D721Med (cell line): ENCODE results near the gene PPP3CA.

ENCODE experiments used
- DNase-seq: peaks from one replicate; pipeline ENCODE4 v3.0.0; 2011; ENCODE audit warnings: low spot score; ENCODE audit not compliant: insufficient read length
- FAIRE-seq: peaks from 2 replicates; lab custom pipeline; 2011; peaks lifted over from hg19 to GRCh38; lab: Jason Lieb, UNC
- CTCF ChIP-seq: IDR thresholded peaks from 2 replicates; pipeline ENCODE4 v1.5.1; 2012; ENCODE audit warnings: mild to moderate bottlenecking, control low read depth; ENCODE audit not compliant: insufficient read depth; ENCODE audit errors: missing control alignments

PPP3CA gene

GRCh38 chr4:101251261-101251660, 96.1 kb downstream of the PPP3CA start:
- DNase-seq (no peak), FAIRE-seq (no peak)
- no peak for TF ChIP-seq CTCF

GRCh38 chr4:101244349-101244748, 103.0 kb downstream of the PPP3CA start:
- FAIRE-seq = peak; percentile 6

GRCh38 chr4:101242441-101242840, 104.9 kb downstream of the PPP3CA start:
- no peak for TF ChIP-seq CTCF
- FAIRE-seq = no peak
- no peak for DNase-seq

More at GRCh38 chr4:101244349-101244748, 103.0 kb downstream of the PPP3CA start:
- TF ChIP-seq CTCF = no peak
- DNase-seq = no peak

- TF ChIP-seq CTCF = no peak
- FAIRE-seq = no peak
- DNase-seq = no peak
Observed at GRCh38 chr4:101240099-101240498, 107.2 kb downstream of the PPP3CA start.

GRCh38 chr4:101239665-101240064, 107.7 kb downstream of the PPP3CA start:
- DNase-seq (no peak), FAIRE-seq (no peak)
- TF ChIP-seq CTCF = no peak

- DNase-seq = no peak
- peak; percentile 29 for FAIRE-seq
- TF ChIP-seq CTCF = no peak
Observed at GRCh38 chr4:101238706-101239105, 108.6 kb downstream of the PPP3CA start.

GRCh38 chr4:101237773-101238172, 109.6 kb downstream of the PPP3CA start:
- TF ChIP-seq CTCF = no peak
- no peak for FAIRE-seq
- no peak for DNase-seq
